A673 (cell line): ENCODE measurements around the gene RFXAP.

ENCODE experiments used
- CTCF ChIP-seq: fragments of 300-800, 200-600 bp; sonication (generic); conservative IDR thresholded peaks from 2 replicates; pipeline ENCODE4 v1.5.1; 2017; ENCODE audit warnings: low read depth, mild to moderate bottlenecking, antibody characterized with exemption, low read length, moderate library complexity, mixed read lengths
- EZH2 ChIP-seq: fragments of 200-600 bp; sonication (generic); IDR thresholded peaks from 2 replicates; pipeline ENCODE4 v1.6.1; 2017; ENCODE audit warnings: borderline replicate concordance, low read depth, mild to moderate bottlenecking, mixed read lengths, antibody characterized with exemption, low read length; ENCODE audit not compliant: poor library complexity, severe bottlenecking

- TF ChIP-seq CTCF = no peak
- TF ChIP-seq EZH2 = no peak
Measured at GRCh38 chr13:36866232-36866631, 47.2 kb downstream of the RFXAP start.
